HG03565 (cell line): ENCODE results near the gene SELPLG.

ENCODE experiments used
- ATAC-seq: cut with Tn5 transposase; IDR thresholded peaks from one replicate; pipeline ENCODE4 v1.9.1; 2021; ENCODE audit warnings: mild to moderate bottlenecking, moderate library complexity; ENCODE audit not compliant: unreplicated experiment

The SELPLG gene

GRCh38 chr12:108605690-108606406, 27.8 kb downstream of the SELPLG start:
- no peak for ATAC-seq

GRCh38 chr12:108605000-108605689, 28.5 kb downstream of the SELPLG start:
- no peak for ATAC-seq

GRCh38 chr12:108604208-108604941, 29.3 kb downstream of the SELPLG start:
- no peak for ATAC-seq

- ATAC-seq = no peak
These were observed 30.0 kb downstream of the SELPLG start for GRCh38 chr12:108603743-108604142.

GRCh38 chr12:108602976-108603704, 30.6 kb downstream of the SELPLG start:
- no peak for ATAC-seq

- ATAC-seq = no peak
These were observed 31.4 kb downstream of the SELPLG start for GRCh38 chr12:108602209-108602705.

- no peak for ATAC-seq
These were observed 33.0 kb downstream of the SELPLG start for GRCh38 chr12:108600702-108601007.

- ATAC-seq = no peak
These were observed 33.6 kb downstream of the SELPLG start for GRCh38 chr12:108599948-108600701.

- no peak for ATAC-seq
These were observed 34.2 kb downstream of the SELPLG start for GRCh38 chr12:108599541-108599940.

- ATAC-seq = no peak
These were observed 35.0 kb downstream of the SELPLG start for GRCh38 chr12:108598553-108599250.

GRCh38 chr12:108597559-108598471, 35.9 kb downstream of the SELPLG start, which contains the start of gene TMEM119:
TSS of gene TMEM119 (minus strand) at chr12:108598084. CDS start at chr12:108592383, 5,701 bp downstream.
- no peak for ATAC-seq

GRCh38 chr12:108596854-108597558, 36.7 kb downstream of the SELPLG start:
- no peak for ATAC-seq

GRCh38 chr12:108595711-108596647, 37.7 kb downstream of the SELPLG start:
- ATAC-seq = no peak

GRCh38 chr12:108594960-108595710, 38.6 kb downstream of the SELPLG start:
- ATAC-seq = no peak

- ATAC-seq = no peak
These were observed 39.3 kb downstream of the SELPLG start for GRCh38 chr12:108594323-108594903.
